Measurements from ENCODE around the gene GREM2. TPM values are rescaled to one million over a fixed set of nuclear protein-coding genes. Genes with fewer than 3 reads are reported as not detected.

Gene GREM2
- total RNA-seq, 1 experiment from 2014 or later = not detected

DNA sequence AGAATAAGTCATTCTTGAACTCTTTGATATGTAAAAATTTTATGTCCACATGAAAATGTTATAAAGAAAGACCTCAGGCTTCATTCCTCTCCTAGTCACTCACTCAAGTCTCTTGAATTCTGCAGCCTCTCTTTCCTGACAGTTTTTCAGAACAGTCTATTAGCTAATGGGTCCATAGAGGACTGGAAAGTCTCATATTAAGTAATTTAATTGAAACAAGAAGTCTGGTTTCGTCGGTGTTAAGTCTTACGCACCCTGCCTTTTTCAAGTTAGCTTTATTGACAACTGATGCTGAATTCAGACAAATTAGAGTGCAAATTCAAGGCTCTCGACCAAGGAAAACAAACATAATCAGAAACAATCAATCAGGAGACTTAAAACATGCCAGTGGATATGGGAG is 105.8 kb downstream of the GREM2 start:
- no CpG with 5 or more reads among the region's 4 CpGs for WGBS (ENCODE audit: extremely low coverage, insufficient read length, low lambda C conversion rate)
- Histone ChIP-seq H3K18ac (ENCODE audit: insufficient read length, low read depth, low read length) (no peak overlapping the region), H4K20me1 (ENCODE audit: control insufficient read depth, insufficient read depth, insufficient read length) (no peaks in the 10 kb centered on the region), H3K9me3 (ENCODE audit: control insufficient read depth, low read depth, low read length) (no peaks in the 10 kb centered on the region), H4K5ac (ENCODE audit: insufficient read length, low read depth, low read length) (no peak overlapping the region), H2BK5ac (ENCODE audit: insufficient read length, low read length) (no peak overlapping the region), H2BK120ac (ENCODE audit: low read depth, low read length, poor library complexity, severe bottlenecking) (no peak overlapping the region), H3K27me3 (ENCODE audit: insufficient read depth, low read length) (no peaks in the 10 kb centered on the region), H3K56ac (ENCODE audit: insufficient read length, low read depth, low read length) (no peak overlapping the region), H3K14ac (ENCODE audit: insufficient read depth, low read length) (no peak overlapping the region), H2BK12ac (ENCODE audit: insufficient read length, low read depth, low read length) (no peak overlapping the region), H3K27ac (ENCODE audit: insufficient read length, low read depth, low read length) (no peak overlapping the region), H3K23ac (ENCODE audit: insufficient read length, low read depth, low read length) (no peak overlapping the region), H4K8ac (replicated peaks; ENCODE audit: insufficient read length, low read depth, low read length) (no peak overlapping the region), H2AFZ (ENCODE audit: low read length) (no peak overlapping the region), H3T11ph (ENCODE audit: low read length) (no peak overlapping the region), H4K91ac (ENCODE audit: insufficient read length, low read depth, low read length) (no peak overlapping the region), H3K79me2 (ENCODE audit: insufficient read depth, low read length) (no peaks in the 10 kb centered on the region), H3K23me2 (ENCODE audit: insufficient read length, low read depth, low read length, poor library complexity, severe bottlenecking) (no peaks in the 10 kb centered on the region), H2BK15ac (ENCODE audit: low read depth, low read length) (no peak overlapping the region), H3K4me2 (ENCODE audit: insufficient read depth, insufficient read length, low read length) (no peak overlapping the region), H2AK5ac (ENCODE audit: insufficient read length, low read length) (no peak overlapping the region), H3K4me1 (ENCODE audit: insufficient read depth, low read length) (no peaks in the 10 kb centered on the region), H3K9ac (ENCODE audit: extremely low read depth, insufficient read length, low read length) (no peak overlapping the region), H2BK20ac (ENCODE audit: low read depth, low read length, poor library complexity, severe bottlenecking) (no peak overlapping the region), H3K79me1 (ENCODE audit: insufficient read depth, low read depth, low read length, poor library complexity, severe bottlenecking) (no peaks in the 10 kb centered on the region), H3K4ac (ENCODE audit: low read depth, low read length) (no peak overlapping the region)
- Mint-ChIP-seq H3K9me3 (no peaks in the 10 kb centered on the region), H3K27me3 (ENCODE audit: low read depth) (no peaks in the 10 kb centered on the region; the same call in 1 of the 2 replicates), H3K4me1 (no peaks in the 10 kb centered on the region), H3K36me3 (ENCODE audit: insufficient read depth in 1 of 3, low read depth in 3 of 3) (no peaks in the 10 kb centered on the region), H3K27ac (no peak overlapping the region), H3K4me3 (no peak overlapping the region)
- DNase-seq = no peak
- TF ChIP-seq CTCF (conservative IDR thresholded peaks at IDR 0.05) = no peak
